Measurements from ENCODE around the gene FOXF1. TPM values are rescaled to one million over a fixed set of nuclear protein-coding genes. Genes with fewer than 3 reads are reported as not detected.

The FOXF1 gene
- total and polyA plus RNA-seq, 2 donors from 2014 or later = 0.57 to 0.67 TPM

- Histone ChIP-seq H3K36me3 (ENCODE audit: control insufficient read depth in 2 of 3, insufficient read depth in 3 of 3, low read length in 3 of 3) (no peaks in the 10 kb centered on the region), H3K27ac (ENCODE audit: low read depth in 2 of 2, low read length in 2 of 2) (no peak overlapping the region), H3K4me3 (ENCODE audit: low read length in 3 of 3) (no peak overlapping the region), H3K9me3 (ENCODE audit: control insufficient read depth in 2 of 3, insufficient read depth in 1 of 3, low read length in 3 of 3) (no peaks in the 10 kb centered on the region), H3K9ac (ENCODE audit: low read length in 3 of 3) (no peak overlapping the region), H3K4me1 (ENCODE audit: control insufficient read depth in 2 of 3, insufficient read depth in 2 of 3, low read depth in 1 of 3, low read length in 3 of 3) (no peaks in the 10 kb centered on the region), H3K27me3 (ENCODE audit: control insufficient read depth, insufficient read depth, low read length) (peaks cover 74% of the 10 kb centered on the region)
- DNase-seq = peak in 1 of 5 donors; percentile 12
- FAIRE-seq = no peak
- TF ChIP-seq CTCF (IDR thresholded peaks at IDR 0.05; ENCODE audit: borderline replicate concordance, extremely low read depth, insufficient read depth) = no peak
- intact Hi-C loops (cut with DNase I) = no loop called here
Measured at GRCh38 chr16:86496929-86497461, 13.3 kb upstream of the FOXF1 start.

GRCh38 chr16:86497551-86498021, 12.7 kb upstream of the FOXF1 start:
- H3K9ac ChIP-seq (ENCODE audit: low read length in 3 of 3) = no peak overlapping the region
- no peak overlapping the region for H3K27ac ChIP-seq (ENCODE audit: low read depth in 2 of 2, low read length in 2 of 2)

GRCh38 chr16:86498155-86498670, 12.1 kb upstream of the FOXF1 start:
- no peak overlapping the region for H3K27ac ChIP-seq (ENCODE audit: low read depth in 2 of 2, low read length in 2 of 2)
- no peaks in the 10 kb centered on the region for H3K9me3 ChIP-seq (ENCODE audit: control insufficient read depth in 2 of 3, insufficient read depth in 1 of 3, low read length in 3 of 3)
- DNase-seq (peak in 1 of 5 donors; percentile 16), FAIRE-seq (no peak)
- H3K36me3 ChIP-seq (ENCODE audit: control insufficient read depth in 2 of 3, insufficient read depth in 3 of 3, low read length in 3 of 3) = no peaks in the 10 kb centered on the region
- no peak for TF ChIP-seq CTCF (IDR thresholded peaks at IDR 0.05; ENCODE audit: borderline replicate concordance, extremely low read depth, insufficient read depth)
- intact Hi-C loops (cut with DNase I) = no loop called here
- H3K4me1 ChIP-seq (ENCODE audit: control insufficient read depth in 2 of 3, insufficient read depth in 2 of 3, low read depth in 1 of 3, low read length in 3 of 3) = no peaks in the 10 kb centered on the region
- H3K4me3 ChIP-seq (ENCODE audit: low read length in 3 of 3) = no peak overlapping the region
- H3K9ac ChIP-seq (ENCODE audit: low read length in 3 of 3) = no peak overlapping the region
- peaks cover 74% of the 10 kb centered on the region for H3K27me3 ChIP-seq (ENCODE audit: control insufficient read depth, insufficient read depth, low read length)

More at GRCh38 chr16:86497551-86498021, 12.7 kb upstream of the FOXF1 start:
- peak in 2 of 5 donors; percentile 15 to 54 for DNase-seq
- TF ChIP-seq CTCF (IDR thresholded peaks at IDR 0.05; ENCODE audit: borderline replicate concordance, extremely low read depth, insufficient read depth) = no peak
- no peak overlapping the region for H3K4me3 ChIP-seq (ENCODE audit: low read length in 3 of 3)
- peaks cover 72% of the 10 kb centered on the region for H3K27me3 ChIP-seq (ENCODE audit: control insufficient read depth, insufficient read depth, low read length)
- no peak for FAIRE-seq
- intact Hi-C loops (cut with DNase I) = no loop called here
- no peaks in the 10 kb centered on the region for H3K36me3 ChIP-seq (ENCODE audit: control insufficient read depth in 2 of 3, insufficient read depth in 3 of 3, low read length in 3 of 3)
- no peaks in the 10 kb centered on the region for H3K4me1 ChIP-seq (ENCODE audit: control insufficient read depth in 2 of 3, insufficient read depth in 2 of 3, low read depth in 1 of 3, low read length in 3 of 3)
- no peaks in the 10 kb centered on the region for H3K9me3 ChIP-seq (ENCODE audit: control insufficient read depth in 2 of 3, insufficient read depth in 1 of 3, low read length in 3 of 3)

Data from kidney (tissue), 14 donors.